Tibial nerve (tissue), 4 donors: ENCODE measurements around the gene KIF1C. TPM values are rescaled to one million over a fixed set of nuclear protein-coding genes. Genes with fewer than 3 reads are reported as not detected.

Source experiments
- DNase-seq, 2 donors: peaks; one replicate each; pipeline ENCODE4 v3.0.0-alpha.2; 2019; ENCODE audit warnings: low spot score in 2 of 2
- H3K27ac ChIP-seq, 4 donors: fragments of 200-600 bp; sonication (generic) in 3 of 4; one replicate each; pipeline ENCODE4 v1.5.1; 2017 to 2019; ENCODE audit warnings: mild to moderate bottlenecking in 1 of 4
- H3K27me3 ChIP-seq, 2 donors: fragments of 200-600 bp; sonication (generic) in 1 of 2; one replicate each; pipeline versions ENCODE4 v1.5.1 to v1.6.0; 2017 to 2019
- H3K36me3 ChIP-seq, 3 donors: fragments of 200-600 bp; sonication (generic); one replicate each; pipeline ENCODE4 v1.5.1; 2018 to 2019
- H3K4me1 ChIP-seq, 4 donors: fragments of 200-600 bp; sonication (generic) in 3 of 4; one replicate each; pipeline ENCODE4 v1.5.1; 2017 to 2019
- H3K4me3 ChIP-seq, 4 donors: fragments of 200-600 bp; sonication (generic) in 3 of 4; one replicate each; pipeline ENCODE4 v1.5.1; 2017 to 2019; ENCODE audit warnings: mild to moderate bottlenecking in 1 of 4, moderate library complexity in 1 of 4
- H3K9me3 ChIP-seq, 4 donors: fragments of 200-600 bp; sonication (generic) in 3 of 4; one replicate each; pipeline ENCODE4 v1.5.1; 2017 to 2019
- CTCF ChIP-seq, 5 experiments: fragments of 200-600 bp in 3 of 5; fragments of 450-650 bp in 2 of 5; sonication (generic) in 3 of 5; IDR thresholded peaks; one replicate each; pipeline ENCODE4 v1.5.1; 2016 to 2019; ENCODE audit warnings: antibody characterized with exemption in 5 of 5, mild to moderate bottlenecking in 3 of 5, moderate library complexity in 2 of 5
- EP300 ChIP-seq, 2 donors: sonication (generic); formaldehyde crosslinking; IDR thresholded peaks; one replicate each; pipeline ENCODE4 v1.6.1; 2017; ENCODE audit warnings: antibody characterized with exemption in 2 of 2, mild to moderate bottlenecking in 1 of 2
- POLR2A ChIP-seq, 2 donors: fragments of 450-650 bp; IDR thresholded peaks; one replicate each; pipeline ENCODE4 v1.6.1; 2017; ENCODE audit warnings: antibody characterized with exemption in 2 of 2, mild to moderate bottlenecking in 2 of 2, moderate library complexity in 2 of 2
- WGBS, 2 donors: methylation state at CpG; one replicate each; pipeline ENCODE4 v1.1.5; 2018; 5-methylcytosine and 5-hydroxymethylcytosine counted together
- total RNA-seq, 4 donors: library from RNA; depleted of rRNA; stranded (reverse); fragments of >200 nt; gene quantifications; one replicate each; pipeline ENCODE4 v1.1.0, GENCODE V29; 2016

Gene KIF1C
- total RNA-seq, 4 donors from 2014 or later, result 78.0 to 89.7 (median 79.6) TPM

GRCh38 chr17:4987767-4988567, 9.8 kb upstream of the KIF1C start:
- Histone ChIP-seq H3K36me3 (peaks cover 0 to 27% (median 0%) of the 10 kb centered on the region in 3 donors), H3K27ac (peak overlapping the region; percentile 91 to 99 (median 95)), H3K4me3 (peak overlapping the region; percentile 76 to 98 (median 91)), H3K9me3 (no peaks in the 10 kb centered on the region), H3K4me1 (peaks cover 0 to 30% (median 21%) of the 10 kb centered on the region in 4 donors), H3K27me3 (no peaks in the 10 kb centered on the region)
- TF ChIP-seq EP300 (IDR thresholded peaks at IDR 0.05), result peak in 1 of 2 donors; percentile 3
- no peak for TF ChIP-seq POLR2A (IDR thresholded peaks at IDR 0.05)
- WGBS, 2 donors, result 1 to 2% methylated on average over 12 to 30 of the region's 30 CpGs
- no peak for DNase-seq

- H3K36me3 ChIP-seq, result no peaks in the 10 kb centered on the region
- no peaks in the 10 kb centered on the region for H3K9me3 ChIP-seq
- H3K4me1 ChIP-seq, result peaks cover 0 to 21% (median 12%) of the 10 kb centered on the region in 4 donors
- H3K27ac ChIP-seq, result no peak overlapping the region
- no peak for TF ChIP-seq EP300 (IDR thresholded peaks at IDR 0.05)
- no peak for TF ChIP-seq CTCF (IDR thresholded peaks at IDR 0.05)
- 83 to 84% methylated on average over 6 of the region's 6 CpGs for WGBS, 2 donors
- H3K27me3 ChIP-seq, result no peaks in the 10 kb centered on the region
- no peak for DNase-seq
- H3K4me3 ChIP-seq, result no peak overlapping the region
Observed at GRCh38 chr17:4994081-4994595, 3.6 kb upstream of the KIF1C start.

- no peaks in the 10 kb centered on the region for H3K9me3 ChIP-seq
- H3K36me3 ChIP-seq, result peaks cover 0 to 25% (median 18%) of the 10 kb centered on the region in 3 donors
- H3K4me1 ChIP-seq, result peaks cover 0 to 37% (median 22%) of the 10 kb centered on the region in 4 donors
- no peak for DNase-seq
- TF ChIP-seq CTCF (IDR thresholded peaks at IDR 0.05), result no peak
- TF ChIP-seq EP300 (IDR thresholded peaks at IDR 0.05), result no peak
- peak in 1 of 2 donors; percentile 49 for TF ChIP-seq POLR2A (IDR thresholded peaks at IDR 0.05)
- H3K27me3 ChIP-seq, result no peaks in the 10 kb centered on the region
- peak overlapping the region; percentile 89 to 96 (median 93) for H3K27ac ChIP-seq
- 1% methylated on average over 53 to 55 of the region's 55 CpGs for WGBS, 2 donors
- H3K4me3 ChIP-seq, result peak overlapping the region; percentile 69 to 96 (median 88)
Observed at GRCh38 chr17:4998027-4998731, 429 bp downstream of the KIF1C start.

- Histone ChIP-seq H3K4me1 (peaks cover 0 to 37% (median 22%) of the 10 kb centered on the region in 4 donors), H3K27me3 (no peaks in the 10 kb centered on the region), H3K9me3 (no peaks in the 10 kb centered on the region), H3K36me3 (peaks cover 0 to 32% (median 19%) of the 10 kb centered on the region in 3 donors), H3K4me3 (peak overlapping the region; percentile 69 to 96 (median 88)), H3K27ac (peak overlapping the region in 3 of 4 donors; percentile 91 to 96 (median 95))
- WGBS, 2 donors, result 14 to 16% methylated on average over 11 to 12 of the region's 14 CpGs
- no peak for TF ChIP-seq EP300 (IDR thresholded peaks at IDR 0.05)
- TF ChIP-seq POLR2A (IDR thresholded peaks at IDR 0.05), result no peak
- no peak for TF ChIP-seq CTCF (IDR thresholded peaks at IDR 0.05)
- DNase-seq, result no peak
Observed at GRCh38 chr17:4998732-4999429, 1.1 kb downstream of the KIF1C start.

GRCh38 chr17:4999430-5000093, 1.8 kb downstream of the KIF1C start:
- TF ChIP-seq EP300 (IDR thresholded peaks at IDR 0.05) (no peak), POLR2A (IDR thresholded peaks at IDR 0.05) (no peak), CTCF (IDR thresholded peaks at IDR 0.05) (no peak)
- DNase-seq, result no peak
- no peaks in the 10 kb centered on the region for H3K9me3 ChIP-seq
- peak overlapping the region in 3 of 4 donors; percentile 69 to 96 (median 86) for H3K4me3 ChIP-seq
- H3K36me3 ChIP-seq, result peaks cover 0 to 39% (median 26%) of the 10 kb centered on the region in 3 donors
- peaks cover 0 to 37% (median 22%) of the 10 kb centered on the region in 4 donors for H3K4me1 ChIP-seq
- no peaks in the 10 kb centered on the region for H3K27me3 ChIP-seq
- H3K27ac ChIP-seq, result peak overlapping the region in 3 of 4 donors; percentile 91 to 96 (median 95)
- WGBS, 2 donors, result 63 to 68% methylated on average over 12 of the region's 12 CpGs
